GM12873 (cell line): Measurements from ENCODE around the gene PLSCR2.

ENCODE experiments used
- TF ChIP-seq, protein P1 (sequence below): IDR thresholded peaks from 2 replicates; pipeline ENCODE4 v1.5.1; 2012; ENCODE audit warnings: low read depth, mild to moderate bottlenecking, moderate library complexity, low read length, control low read depth; ENCODE audit not compliant: insufficient read depth; ENCODE audit errors: missing control alignments

PLSCR2 gene

DNA sequence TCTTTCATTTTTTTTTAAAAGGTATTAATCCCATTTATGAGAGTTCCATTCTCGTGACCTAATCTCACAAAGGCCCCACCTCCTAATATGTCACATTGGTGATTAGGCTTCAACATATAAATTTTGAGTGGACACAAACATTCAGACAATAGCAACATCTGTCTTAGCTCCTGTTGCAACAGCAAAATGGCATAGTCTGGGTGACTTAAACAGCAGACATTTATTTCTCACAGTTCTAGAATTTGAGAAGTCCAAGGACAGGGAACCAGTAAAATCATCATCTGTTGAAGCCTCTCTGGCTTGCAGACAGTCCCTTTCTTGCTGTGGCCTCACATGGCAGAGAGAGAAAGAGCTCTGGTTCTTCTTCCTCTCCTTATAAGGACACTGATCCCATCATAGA lies 3.2 kb upstream of the PLSCR2 start:
- TF ChIP-seq, protein P1, sequence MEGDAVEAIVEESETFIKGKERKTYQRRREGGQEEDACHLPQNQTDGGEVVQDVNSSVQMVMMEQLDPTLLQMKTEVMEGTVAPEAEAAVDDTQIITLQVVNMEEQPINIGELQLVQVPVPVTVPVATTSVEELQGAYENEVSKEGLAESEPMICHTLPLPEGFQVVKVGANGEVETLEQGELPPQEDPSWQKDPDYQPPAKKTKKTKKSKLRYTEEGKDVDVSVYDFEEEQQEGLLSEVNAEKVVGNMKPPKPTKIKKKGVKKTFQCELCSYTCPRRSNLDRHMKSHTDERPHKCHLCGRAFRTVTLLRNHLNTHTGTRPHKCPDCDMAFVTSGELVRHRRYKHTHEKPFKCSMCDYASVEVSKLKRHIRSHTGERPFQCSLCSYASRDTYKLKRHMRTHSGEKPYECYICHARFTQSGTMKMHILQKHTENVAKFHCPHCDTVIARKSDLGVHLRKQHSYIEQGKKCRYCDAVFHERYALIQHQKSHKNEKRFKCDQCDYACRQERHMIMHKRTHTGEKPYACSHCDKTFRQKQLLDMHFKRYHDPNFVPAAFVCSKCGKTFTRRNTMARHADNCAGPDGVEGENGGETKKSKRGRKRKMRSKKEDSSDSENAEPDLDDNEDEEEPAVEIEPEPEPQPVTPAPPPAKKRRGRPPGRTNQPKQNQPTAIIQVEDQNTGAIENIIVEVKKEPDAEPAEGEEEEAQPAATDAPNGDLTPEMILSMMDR: no peak

DNA sequence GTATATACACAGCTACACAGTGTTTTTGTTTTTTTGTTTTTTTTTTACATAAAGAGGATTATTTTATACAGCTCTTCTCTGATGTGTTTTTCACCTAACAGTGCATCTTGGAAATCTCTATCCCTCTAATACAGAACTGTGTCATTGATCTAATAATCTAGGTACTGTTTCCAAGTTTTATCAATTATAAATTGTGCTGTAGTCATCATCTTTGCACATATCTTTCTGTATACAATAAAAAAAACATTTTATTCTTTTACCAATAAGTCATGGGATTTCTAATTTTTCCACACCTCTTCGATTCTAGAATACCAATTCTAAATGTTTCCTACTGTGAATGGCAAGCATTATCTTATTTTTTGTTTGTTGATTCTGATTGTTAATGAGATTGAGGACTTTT lies 1.7 kb upstream of the PLSCR2 start:
- TF ChIP-seq, protein P1: no peak

DNA sequence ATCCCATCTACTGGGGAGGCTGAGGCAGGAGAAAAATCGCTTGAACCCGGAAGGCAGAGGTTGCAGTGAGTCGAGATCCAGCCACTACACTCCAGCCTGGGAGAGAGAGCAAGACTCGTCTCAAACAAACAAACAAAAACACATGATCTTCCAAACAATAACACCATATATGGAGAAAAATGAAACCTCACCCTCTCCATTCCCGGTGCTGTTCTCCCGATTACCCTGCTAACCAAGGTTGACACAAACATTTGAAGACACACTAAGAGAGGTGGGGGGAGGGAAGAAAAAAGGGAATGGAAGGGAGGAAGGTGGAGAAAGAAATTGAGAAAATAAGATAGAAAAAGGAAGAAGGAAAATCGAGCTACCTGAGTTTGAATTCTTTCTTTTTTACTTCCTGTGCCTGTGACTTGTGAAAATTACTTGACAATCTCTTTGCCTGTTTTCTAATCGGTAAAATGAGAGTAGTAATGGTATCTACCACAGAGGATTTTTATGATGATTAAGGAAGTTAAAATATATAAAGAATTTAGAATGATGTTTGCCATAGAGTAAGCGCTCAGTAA lies 1.1 kb upstream of the PLSCR2 start:
- TF ChIP-seq, protein P1: no peak

DNA sequence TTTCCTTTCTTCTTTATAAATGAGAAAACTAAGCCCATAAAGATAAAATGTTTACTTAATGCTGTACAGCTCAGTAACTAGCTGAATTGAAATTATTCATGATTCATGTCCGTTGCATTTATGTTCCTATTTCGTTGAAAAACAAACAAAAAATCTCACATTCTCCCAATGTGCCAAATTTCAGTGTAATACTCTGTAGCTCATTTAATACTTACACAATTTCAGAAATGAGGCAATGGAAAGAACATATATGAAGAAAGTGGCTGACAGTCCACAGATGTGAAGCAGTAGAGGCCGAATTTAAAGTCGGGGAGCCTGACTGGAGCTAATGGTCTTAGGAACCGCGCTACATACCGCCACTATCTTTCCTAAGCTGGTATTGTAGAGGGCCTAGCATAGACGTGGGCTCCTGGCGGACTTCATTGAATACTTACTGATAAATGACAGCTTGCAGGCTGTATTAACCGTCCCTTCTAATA lies 651 bp downstream of the PLSCR2 start:
- TF ChIP-seq, protein P1: no peak

DNA sequence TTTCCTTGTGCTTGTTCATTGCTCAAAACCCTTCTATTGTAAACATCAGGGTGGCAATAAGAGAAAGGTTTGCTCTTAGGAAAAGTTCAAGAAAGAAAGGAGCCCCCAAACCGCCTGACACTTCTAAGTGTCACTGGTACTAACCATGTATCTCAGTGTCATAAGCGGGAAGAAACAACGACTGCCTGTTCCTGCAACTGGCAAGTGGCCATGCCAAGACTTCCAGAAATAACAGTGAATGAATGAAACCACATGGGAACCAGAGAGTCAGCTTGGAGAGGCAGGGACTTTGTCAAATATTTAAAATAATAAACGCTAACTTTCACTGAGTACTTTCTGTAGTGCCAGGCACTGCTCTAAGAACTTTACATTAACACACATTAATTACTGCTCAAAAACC lies 1.1 kb downstream of the PLSCR2 start:
- TF ChIP-seq, protein P1: no peak

DNA sequence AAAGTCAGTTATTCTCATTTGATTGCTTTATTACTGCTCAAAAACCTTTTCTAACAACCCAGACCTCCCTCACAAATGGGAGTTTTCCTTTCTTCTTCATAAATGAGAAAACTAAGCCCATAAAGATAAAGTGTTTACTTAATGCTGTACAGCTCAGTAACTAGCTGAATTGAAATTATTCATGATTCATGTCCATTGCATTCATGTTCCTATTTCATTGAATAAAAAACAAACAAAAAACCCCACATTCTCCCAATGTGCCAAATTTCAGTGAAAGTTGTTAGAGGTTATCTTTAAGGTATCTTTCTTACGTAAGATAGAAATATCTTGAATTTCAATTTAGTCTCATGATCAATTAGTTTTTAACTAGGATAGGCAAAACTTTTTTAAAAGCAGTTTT lies 2.8 kb downstream of the PLSCR2 start:
- TF ChIP-seq, protein P1: no peak

DNA sequence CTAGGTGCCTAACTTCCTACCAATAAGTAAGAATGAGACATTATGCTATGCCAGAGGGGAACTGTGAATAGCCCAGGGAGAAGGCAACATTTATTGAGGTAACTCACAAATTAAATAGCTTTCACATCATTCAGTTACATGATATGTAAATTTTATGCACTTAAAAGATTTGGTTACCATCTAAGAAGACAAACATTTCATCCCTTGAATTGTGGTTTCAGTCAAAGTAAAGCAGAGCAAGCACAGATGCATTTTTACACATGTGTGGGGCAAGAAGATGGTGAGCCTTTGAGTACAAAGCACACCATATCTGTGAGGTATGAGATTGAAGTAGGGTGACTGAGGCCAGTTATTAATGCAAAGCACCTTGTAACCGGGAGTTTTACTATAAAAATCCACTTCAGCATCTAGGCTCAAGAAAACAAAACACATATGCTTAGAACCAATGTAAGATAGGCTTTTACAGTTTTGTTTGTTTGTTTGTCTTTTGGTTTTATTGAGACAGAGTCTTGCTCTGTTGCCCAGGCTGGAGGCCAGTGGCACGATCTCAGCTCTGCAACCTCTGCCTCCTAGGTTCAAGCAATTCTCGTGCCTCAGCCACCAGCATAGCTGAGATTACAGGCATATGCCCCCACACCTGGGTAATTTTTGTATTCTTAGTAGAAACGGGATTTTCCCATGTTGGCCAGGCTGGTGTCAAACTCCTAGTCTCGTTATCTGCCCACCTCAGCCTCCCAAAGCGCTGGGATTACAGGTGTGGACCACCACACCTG lies 3.5 kb downstream of the PLSCR2 start:
- TF ChIP-seq, protein P1: no peak
